Measurements from ENCODE around the gene APOBEC3H. TPM values are rescaled to one million over a fixed set of nuclear protein-coding genes. Genes with fewer than 3 reads are reported as not detected.
"Not testable (repeated sequence)": the region's sequence is repeated elsewhere in the genome, so short reads cannot be mapped to it uniquely, and the experiment has no call there.

Gene APOBEC3H
- total and polyA plus RNA-seq, 10 donors = 0.70 to 3.8 (median 2.2) TPM; not detected in 1

DNA sequence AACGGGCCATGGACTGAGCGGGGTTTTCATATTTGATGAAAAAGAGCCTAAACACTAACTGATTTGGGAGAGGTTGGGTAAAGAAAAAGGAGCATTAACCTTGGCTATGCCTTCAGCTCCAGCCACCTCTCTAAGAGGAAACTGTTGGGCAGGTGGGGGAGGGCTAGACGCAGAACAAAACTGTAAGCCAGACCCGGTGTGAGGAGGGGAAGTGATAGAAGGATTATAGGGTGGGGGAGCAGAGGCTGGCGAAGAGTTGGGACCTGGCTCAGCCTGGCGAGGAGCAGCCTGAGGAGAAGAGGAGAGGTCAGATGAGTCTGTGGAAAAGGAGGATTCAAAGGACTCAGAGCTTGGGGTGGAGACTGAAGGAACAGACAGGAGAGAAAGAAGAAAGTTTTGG lies 35.8 kb upstream of the APOBEC3H start:
- H3K27me3 ChIP-seq (replicated peaks in 1 of 7); H3K4me3 ChIP-seq; intact Hi-C loops (cut with DNase I; ENCODE audit: low total_unique reads); DNase-seq; H3K36me3 ChIP-seq; H3K9me3 ChIP-seq: not testable (repeated sequence)
- Histone ChIP-seq H3K4me1 (peaks cover 0 to 56% (median 26%) of the 10 kb centered on the region in 6 donors), H3K27ac (peak overlapping the region in 6 of 8 donors; percentile 4 to 90 (median 83))
- TF ChIP-seq POLR2AphosphoS5 (IDR thresholded peaks at IDR 0.05) = peak in 1 of 3 donors; percentile 5
- WGBS, 5 donors = 41 to 54% (median 46%) methylated on average over 6 of the region's 6 CpGs

DNA sequence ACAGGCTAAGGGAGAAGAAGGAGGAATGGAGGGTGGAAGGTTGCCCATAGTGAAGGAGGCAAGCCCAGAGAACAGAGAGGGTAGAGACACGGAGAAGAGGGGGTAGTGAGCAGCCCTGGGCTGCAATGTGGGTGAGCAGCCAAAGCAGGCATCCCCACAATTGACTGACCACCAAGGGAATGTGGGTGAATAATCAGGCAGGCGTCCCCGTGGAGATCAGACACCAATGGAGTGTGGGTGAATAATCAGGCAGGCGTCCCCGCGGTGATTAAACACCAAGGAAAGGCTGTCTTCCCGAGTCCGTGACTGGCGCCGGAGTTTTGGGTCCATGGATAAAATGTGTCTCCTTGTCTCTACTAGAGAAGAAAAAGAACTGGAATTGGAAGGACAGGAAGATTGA lies 35.1 kb upstream of the APOBEC3H start:
- H3K36me3 ChIP-seq; DNase-seq; H3K27me3 ChIP-seq (replicated peaks in 1 of 7); intact Hi-C loops (cut with DNase I; ENCODE audit: low total_unique reads); H3K4me3 ChIP-seq; H3K9me3 ChIP-seq: not testable (repeated sequence)
- H3K4me1 ChIP-seq = peaks cover 0 to 51% (median 26%) of the 10 kb centered on the region in 6 donors
- WGBS, 5 donors = 84 to 91% (median 88%) methylated on average over 10 of the region's 10 CpGs
- peak overlapping the region in 6 of 8 donors; percentile 4 to 90 (median 83) for H3K27ac ChIP-seq

DNA sequence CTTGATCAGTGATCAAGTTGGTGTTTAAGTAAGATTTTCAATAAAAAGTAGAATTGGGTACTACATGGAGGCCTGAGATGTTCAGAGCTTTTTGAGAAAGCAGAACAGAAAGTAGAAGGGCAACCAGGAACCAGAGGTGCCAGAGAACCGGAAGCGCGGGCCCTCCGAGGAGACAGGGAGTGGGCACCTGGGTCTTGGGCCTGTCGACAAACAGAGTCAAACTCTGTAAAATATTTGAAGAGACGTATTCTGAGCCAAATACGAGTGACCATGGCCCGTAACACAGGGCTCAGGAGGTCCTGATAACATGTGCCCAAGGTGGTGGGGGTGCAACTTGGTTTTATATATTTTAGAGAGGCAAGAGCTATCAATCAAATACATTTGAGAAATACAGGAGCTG lies 33.1 kb upstream of the APOBEC3H start:
- intact Hi-C loops (cut with DNase I; ENCODE audit: low total_unique reads) = not testable (repeated sequence)

DNA sequence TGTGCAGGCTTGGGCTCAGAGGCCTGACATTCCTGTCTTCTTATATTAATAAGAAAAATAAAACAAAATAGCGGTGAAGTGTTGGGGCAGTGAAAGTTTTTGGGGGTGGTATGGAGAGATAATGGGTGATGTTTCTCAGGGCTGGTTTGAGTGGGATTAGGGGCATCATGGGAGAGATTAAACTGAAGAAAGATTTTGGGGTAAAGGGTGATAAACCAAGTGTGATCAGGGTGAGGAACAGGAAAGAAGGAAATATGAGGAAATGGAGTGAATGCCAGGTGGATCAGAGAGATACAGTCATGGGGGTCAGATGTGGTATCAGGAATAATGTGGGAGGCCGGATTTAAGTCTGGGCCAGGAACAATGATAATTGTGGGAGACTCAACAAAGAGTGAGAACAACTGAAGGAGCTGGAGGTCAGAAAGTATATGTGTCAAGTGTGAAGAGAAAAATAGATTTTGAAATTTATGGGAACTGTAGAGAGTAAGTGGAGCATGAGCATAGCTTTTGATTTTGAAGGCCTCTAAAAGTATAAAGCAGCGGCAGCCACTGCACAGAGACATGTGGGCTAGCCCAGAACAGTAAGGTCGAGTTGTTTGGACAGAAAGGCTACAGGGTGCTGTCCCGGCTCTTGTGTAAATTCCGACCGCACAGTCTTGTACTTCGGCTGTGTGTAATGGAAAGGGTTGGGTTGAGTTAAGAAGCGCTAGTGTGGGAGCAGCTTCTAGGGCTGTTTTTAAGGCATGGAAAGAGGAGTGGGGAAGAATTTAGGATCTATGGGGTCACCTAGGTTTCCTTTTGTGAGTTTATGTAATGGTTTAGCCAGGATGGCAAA lies 30.4 kb upstream of the APOBEC3H start:
- DNase-seq; intact Hi-C loops (cut with DNase I; ENCODE audit: low total_unique reads); H3K27me3 ChIP-seq (replicated peaks in 1 of 7); H3K9me3 ChIP-seq; H3K36me3 ChIP-seq: not testable (repeated sequence)
- peak overlapping the region; percentile 7 to 67 (median 22) for H3K4me3 ChIP-seq
- H3K27ac ChIP-seq = peak overlapping the region; percentile 44 to 90 (median 79)
- peaks cover 0 to 74% (median 27%) of the 10 kb centered on the region in 6 donors for H3K4me1 ChIP-seq
- peak in 1 of 3 donors; percentile 22 for TF ChIP-seq POLR2AphosphoS5 (IDR thresholded peaks at IDR 0.05)
- WGBS, 5 donors = 69 to 81% (median 77%) methylated on average over 9 of the region's 9 CpGs

More for the DNA sequence above, 33.1 kb upstream of the APOBEC3H start:
- not testable (repeated sequence) for H3K36me3 ChIP-seq; DNase-seq; H3K4me3 ChIP-seq; H3K27me3 ChIP-seq (replicated peaks in 1 of 7); H3K9me3 ChIP-seq
- peaks cover 0 to 58% (median 29%) of the 10 kb centered on the region in 6 donors for H3K4me1 ChIP-seq
- peak overlapping the region in 7 of 8 donors; percentile 46 to 90 (median 82) for H3K27ac ChIP-seq
- TF ChIP-seq POLR2AphosphoS5 (IDR thresholded peaks at IDR 0.05) = peak in 1 of 3 donors; percentile 18
- 52 to 80% (median 75%) methylated on average over 8 of the region's 8 CpGs for WGBS, 5 donors

DNA sequence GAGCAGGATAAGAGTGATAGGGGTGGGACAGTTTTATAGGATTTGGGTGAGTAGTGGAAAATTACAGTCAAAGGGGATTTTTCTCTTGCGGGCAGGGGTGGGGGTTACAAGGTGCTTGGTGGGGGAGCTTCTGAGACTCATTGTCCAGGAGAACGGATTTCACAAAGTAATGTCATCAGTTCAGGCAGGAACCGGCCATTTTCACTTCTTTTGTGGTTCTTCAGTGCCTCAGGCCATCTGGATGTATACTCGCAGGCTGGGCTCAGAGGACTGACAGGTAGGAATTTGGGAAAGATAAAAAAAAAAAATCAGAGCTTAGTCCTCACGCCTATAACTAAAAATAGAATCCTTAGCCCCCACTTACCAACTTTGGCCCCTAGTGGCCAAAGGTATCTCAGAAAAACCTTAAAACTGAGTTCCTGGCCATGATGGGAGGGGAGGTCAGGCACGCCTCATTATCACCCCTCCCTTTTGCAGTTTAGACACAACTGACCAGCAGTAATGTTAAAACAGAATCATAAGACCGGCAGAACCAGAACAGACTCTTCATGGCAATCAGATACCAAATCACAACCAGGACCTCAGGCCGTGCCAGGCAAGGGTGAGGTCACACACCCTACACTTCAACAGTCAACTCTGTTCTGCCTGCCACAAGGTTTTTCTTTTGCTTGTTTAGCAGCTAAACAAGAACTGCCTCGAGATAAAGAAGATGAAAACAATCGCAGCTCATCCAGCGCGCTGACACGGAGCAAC lies 28.8 kb upstream of the APOBEC3H start:
- TF ChIP-seq POLR2A (IDR thresholded peaks at IDR 0.05) (no peak), POLR2AphosphoS5 (IDR thresholded peaks at IDR 0.05) (no peak)
- TF ChIP-seq, protein P1, sequence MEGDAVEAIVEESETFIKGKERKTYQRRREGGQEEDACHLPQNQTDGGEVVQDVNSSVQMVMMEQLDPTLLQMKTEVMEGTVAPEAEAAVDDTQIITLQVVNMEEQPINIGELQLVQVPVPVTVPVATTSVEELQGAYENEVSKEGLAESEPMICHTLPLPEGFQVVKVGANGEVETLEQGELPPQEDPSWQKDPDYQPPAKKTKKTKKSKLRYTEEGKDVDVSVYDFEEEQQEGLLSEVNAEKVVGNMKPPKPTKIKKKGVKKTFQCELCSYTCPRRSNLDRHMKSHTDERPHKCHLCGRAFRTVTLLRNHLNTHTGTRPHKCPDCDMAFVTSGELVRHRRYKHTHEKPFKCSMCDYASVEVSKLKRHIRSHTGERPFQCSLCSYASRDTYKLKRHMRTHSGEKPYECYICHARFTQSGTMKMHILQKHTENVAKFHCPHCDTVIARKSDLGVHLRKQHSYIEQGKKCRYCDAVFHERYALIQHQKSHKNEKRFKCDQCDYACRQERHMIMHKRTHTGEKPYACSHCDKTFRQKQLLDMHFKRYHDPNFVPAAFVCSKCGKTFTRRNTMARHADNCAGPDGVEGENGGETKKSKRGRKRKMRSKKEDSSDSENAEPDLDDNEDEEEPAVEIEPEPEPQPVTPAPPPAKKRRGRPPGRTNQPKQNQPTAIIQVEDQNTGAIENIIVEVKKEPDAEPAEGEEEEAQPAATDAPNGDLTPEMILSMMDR (IDR thresholded peaks at IDR 0.05 in 8 of 11, conservative IDR thresholded peaks at IDR 0.05 in 3 of 11) = peak in 2 of 11 experiments; percentile 14 to 21
- DNase-seq = no peak
- Histone ChIP-seq H3K27me3 (replicated peaks in 1 of 7) (no peaks in the 10 kb centered on the region), H3K27ac (peak overlapping the region; percentile 34 to 90 (median 79)), H3K36me3 (peaks cover 0 to 6% (median 0%) of the 10 kb centered on the region in 6 donors), H3K4me3 (peak overlapping the region in 6 of 8 donors; percentile 1 to 67 (median 24)), H3K4me1 (peaks cover 0 to 72% (median 33%) of the 10 kb centered on the region in 6 donors), H3K9me3 (no peaks in the 10 kb centered on the region)
- WGBS, 5 donors = 69 to 81% (median 79%) methylated on average over 12 to 13 of the region's 13 CpGs
- intact Hi-C loops (cut with DNase I; ENCODE audit: low total_unique reads) = no loop called here
